ENCODE results near the gene DECR2. TPM values are rescaled to one million over a fixed set of nuclear protein-coding genes. Genes with fewer than 3 reads are reported as not detected.
"Not testable (repeated sequence)": the region's sequence is repeated elsewhere in the genome, so short reads cannot be mapped to it uniquely, and the experiment has no call there.

DECR2 gene
- total and polyA plus RNA-seq, 9 of the 15 experiments (the other 6 are each of a cell fraction or from before 2014, with no cell fraction given): 1.0 to 31.9 (median 10.3) TPM

- TF ChIP-seq TEAD4 (IDR thresholded peaks at IDR 0.05; ENCODE audit: low read length) (peak; percentile 43), HDAC1 (IDR thresholded peaks at IDR 0.05) (peak in 1 of 2 experiments; percentile 44; a peak in 1 of 4 replicates), SP1 (CRISPR knock-in tag; IDR thresholded peaks at IDR 0.05) (0 out of 2 replicates have a peak, but pooled peaks have one; percentile 16), SOX6 (IDR thresholded peaks at IDR 0.05) (0 out of 2 replicates have a peak, but pooled peaks have one; percentile 45), CBX3 (IDR thresholded peaks at IDR 0.05; ENCODE audit: borderline replicate concordance in 1 of 2, low read length in 2 of 2) (0 out of 3 replicates have a peak, but pooled peaks of 1 of the 2 experiments have one; percentile 10), TFAP4 (CRISPR knock-in tag; IDR thresholded peaks at IDR 0.05; ENCODE audit: borderline replicate concordance) (peak; percentile 50; the same call in 1 of the 2 replicates), CBFA2T3 (IDR thresholded peaks at IDR 0.05) (peak; percentile 81), CTCF (IDR thresholded peaks at IDR 0.05 in 2 of 3, conservative IDR thresholded peaks at IDR 0.05 in 1 of 3; ENCODE audit: insufficient read depth in 2 of 3, low read depth in 1 of 3, low read length in 3 of 3) (peak in 2 of 3 experiments; percentile 9 to 47; a peak in 3 of 6 replicates), ZNF740 (CRISPR knock-in tag; IDR thresholded peaks at IDR 0.05) (0 out of 2 replicates have a peak, but pooled peaks have one; percentile 28), TEAD1 (CRISPR knock-in tag; IDR thresholded peaks at IDR 0.05) (peak in 1 of 2 experiments; percentile 47; a peak in 1 of 4 replicates), GATAD2A (IDR thresholded peaks at IDR 0.05) (peak; percentile 32; the same call in 1 of the 2 replicates), EP400 (IDR thresholded peaks at IDR 0.05) (peak; percentile 65; the same call in 1 of the 2 replicates), PHF21A (IDR thresholded peaks at IDR 0.05; ENCODE audit: borderline replicate concordance, low read depth) (peak; percentile 81; the same call in 1 of the 2 replicates), ZNF384 (IDR thresholded peaks at IDR 0.05; ENCODE audit: low read depth, low read length) (0 out of 2 replicates have a peak, but pooled peaks have one; percentile 19), MTA3 (IDR thresholded peaks at IDR 0.05; ENCODE audit: borderline replicate concordance) (peak; percentile 67; the same call in 1 of the 2 replicates), ZNF639 (CRISPR knock-in tag; conservative IDR thresholded peaks at IDR 0.05 in 1 of 2, IDR thresholded peaks at IDR 0.05 in 1 of 2) (0 out of 4 replicates have a peak, but pooled peaks of 1 of the 2 experiments have one; percentile 18), ZNF444 (CRISPR knock-in tag; IDR thresholded peaks at IDR 0.05) (peak; percentile 77; the same call in 1 of the 2 replicates), ZBTB17 (CRISPR knock-in tag; IDR thresholded peaks at IDR 0.05) (0 out of 2 replicates have a peak, but pooled peaks have one; percentile 53), RBBP5 (IDR thresholded peaks at IDR 0.05; ENCODE audit: borderline replicate concordance, insufficient read depth, low read length, poor library complexity, severe bottlenecking) (peak; percentile 41)
- not testable (repeated sequence) for TF ChIP-seq TEAD4 (CRISPR knock-in tag; IDR thresholded peaks at IDR 0.05; ENCODE audit: borderline replicate concordance); ZNF740 (tag; IDR thresholded peaks at IDR 0.05)
Observed at GRCh38 chr16:387761-388666, 13.7 kb upstream of the DECR2 start (continued).

Measured in K562 (cell line).